Ishikawa (cell line): ENCODE data around the gene EGR2.

Source experiments
- CREB1 ChIP-seq: IDR thresholded peaks from 2 replicates; pipeline ENCODE4 v1.6.1; 2012; ENCODE audit warnings: low read depth
- EGR1 ChIP-seq: IDR thresholded peaks from 2 replicates; pipeline ENCODE4 v1.6.1; 2012
- EP300 ChIP-seq: IDR thresholded peaks from 2 replicates; pipeline ENCODE4 v1.6.1; 2012; ENCODE audit warnings: borderline replicate concordance
- FOXM1 ChIP-seq: IDR thresholded peaks from 2 replicates; pipeline ENCODE4 v1.6.1; 2012; ENCODE audit warnings: low read depth, borderline replicate concordance
- NFIC ChIP-seq: IDR thresholded peaks from 2 replicates; pipeline ENCODE4 v1.6.1; 2012
- RAD21 ChIP-seq: IDR thresholded peaks from 2 replicates; pipeline ENCODE4 v1.6.1; 2012; ENCODE audit warnings: low read depth
- TAF1 ChIP-seq: IDR thresholded peaks from 2 replicates; pipeline ENCODE4 v1.6.1; 2012; ENCODE audit warnings: low read depth, mild to moderate bottlenecking
- TCF12 ChIP-seq: IDR thresholded peaks from 2 replicates; pipeline ENCODE4 v1.6.1; 2012; ENCODE audit warnings: low read depth
- TEAD4 ChIP-seq: IDR thresholded peaks from 2 replicates; pipeline ENCODE4 v1.6.1; 2012
- YY1 ChIP-seq: IDR thresholded peaks from 2 replicates; pipeline ENCODE4 v1.6.1; 2012; ENCODE audit warnings: low read depth
- ZBTB7A ChIP-seq: IDR thresholded peaks from 2 replicates; pipeline ENCODE4 v1.6.1; 2012; ENCODE audit warnings: low read depth
- TF ChIP-seq, protein P1 (sequence below): IDR thresholded peaks from 2 replicates; pipeline ENCODE4 v1.6.1; 2012; ENCODE audit warnings: low read depth, mild to moderate bottlenecking
- TF ChIP-seq, protein P2 (sequence below): IDR thresholded peaks from 2 replicates; pipeline ENCODE4 v1.6.1; 2012
- TF ChIP-seq, protein P3 (sequence below): IDR thresholded peaks from 2 replicates; pipeline ENCODE4 v1.6.1; 2012

DNA sequence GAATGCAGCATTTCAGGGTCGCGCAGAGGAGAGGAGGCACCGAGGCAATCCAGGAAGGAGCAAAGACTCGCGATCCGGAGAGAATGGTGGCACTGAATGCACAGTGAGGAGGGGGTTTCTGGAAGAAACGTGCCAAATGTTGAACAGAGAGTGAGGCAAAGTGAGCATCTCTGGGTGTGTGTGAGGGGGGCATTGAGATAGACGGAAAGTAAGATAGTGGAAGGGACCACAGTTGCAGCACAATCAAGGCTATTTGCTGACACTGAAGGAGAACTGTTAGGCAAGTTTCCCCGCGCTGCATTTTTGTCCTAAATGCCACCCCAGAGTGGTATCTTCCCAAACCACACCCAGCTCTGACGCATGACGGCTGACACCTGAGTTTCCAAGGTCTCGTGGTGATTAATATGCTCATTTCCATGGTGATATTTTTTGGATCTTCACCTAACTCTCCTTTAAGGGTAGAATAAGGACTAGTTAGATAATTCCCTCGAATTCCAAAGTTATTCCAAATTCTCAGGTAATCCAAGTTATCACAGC, 26.1 kb downstream of the EGR2 start:
- no peak for TF ChIP-seq TEAD4
- TF ChIP-seq, protein P1, sequence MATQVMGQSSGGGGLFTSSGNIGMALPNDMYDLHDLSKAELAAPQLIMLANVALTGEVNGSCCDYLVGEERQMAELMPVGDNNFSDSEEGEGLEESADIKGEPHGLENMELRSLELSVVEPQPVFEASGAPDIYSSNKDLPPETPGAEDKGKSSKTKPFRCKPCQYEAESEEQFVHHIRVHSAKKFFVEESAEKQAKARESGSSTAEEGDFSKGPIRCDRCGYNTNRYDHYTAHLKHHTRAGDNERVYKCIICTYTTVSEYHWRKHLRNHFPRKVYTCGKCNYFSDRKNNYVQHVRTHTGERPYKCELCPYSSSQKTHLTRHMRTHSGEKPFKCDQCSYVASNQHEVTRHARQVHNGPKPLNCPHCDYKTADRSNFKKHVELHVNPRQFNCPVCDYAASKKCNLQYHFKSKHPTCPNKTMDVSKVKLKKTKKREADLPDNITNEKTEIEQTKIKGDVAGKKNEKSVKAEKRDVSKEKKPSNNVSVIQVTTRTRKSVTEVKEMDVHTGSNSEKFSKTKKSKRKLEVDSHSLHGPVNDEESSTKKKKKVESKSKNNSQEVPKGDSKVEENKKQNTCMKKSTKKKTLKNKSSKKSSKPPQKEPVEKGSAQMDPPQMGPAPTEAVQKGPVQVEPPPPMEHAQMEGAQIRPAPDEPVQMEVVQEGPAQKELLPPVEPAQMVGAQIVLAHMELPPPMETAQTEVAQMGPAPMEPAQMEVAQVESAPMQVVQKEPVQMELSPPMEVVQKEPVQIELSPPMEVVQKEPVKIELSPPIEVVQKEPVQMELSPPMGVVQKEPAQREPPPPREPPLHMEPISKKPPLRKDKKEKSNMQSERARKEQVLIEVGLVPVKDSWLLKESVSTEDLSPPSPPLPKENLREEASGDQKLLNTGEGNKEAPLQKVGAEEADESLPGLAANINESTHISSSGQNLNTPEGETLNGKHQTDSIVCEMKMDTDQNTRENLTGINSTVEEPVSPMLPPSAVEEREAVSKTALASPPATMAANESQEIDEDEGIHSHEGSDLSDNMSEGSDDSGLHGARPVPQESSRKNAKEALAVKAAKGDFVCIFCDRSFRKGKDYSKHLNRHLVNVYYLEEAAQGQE: no peak
- TF ChIP-seq, protein P2, sequence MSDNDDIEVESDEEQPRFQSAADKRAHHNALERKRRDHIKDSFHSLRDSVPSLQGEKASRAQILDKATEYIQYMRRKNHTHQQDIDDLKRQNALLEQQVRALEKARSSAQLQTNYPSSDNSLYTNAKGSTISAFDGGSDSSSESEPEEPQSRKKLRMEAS: no peak
- TF ChIP-seq RAD21: no peak
- no peak for TF ChIP-seq EP300
- TF ChIP-seq TCF12: no peak
- TF ChIP-seq EGR1: no peak
- TF ChIP-seq CREB1: no peak
- no peak for TF ChIP-seq FOXM1
- TF ChIP-seq ZBTB7A: no peak
- TF ChIP-seq TAF1: no peak
- TF ChIP-seq, protein P3, sequence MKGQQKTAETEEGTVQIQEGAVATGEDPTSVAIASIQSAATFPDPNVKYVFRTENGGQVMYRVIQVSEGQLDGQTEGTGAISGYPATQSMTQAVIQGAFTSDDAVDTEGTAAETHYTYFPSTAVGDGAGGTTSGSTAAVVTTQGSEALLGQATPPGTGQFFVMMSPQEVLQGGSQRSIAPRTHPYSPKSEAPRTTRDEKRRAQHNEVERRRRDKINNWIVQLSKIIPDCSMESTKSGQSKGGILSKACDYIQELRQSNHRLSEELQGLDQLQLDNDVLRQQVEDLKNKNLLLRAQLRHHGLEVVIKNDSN: no peak
- TF ChIP-seq YY1: no peak
- no peak for TF ChIP-seq NFIC
